Transverse colon (tissue), 4 donors: ENCODE measurements around the gene GOT1.

Experiments used
- CTCF ChIP-seq, 5 experiments: fragments of 200-600 bp in 3 of 5; fragments of 450-650 bp in 2 of 5; sonication (generic) in 3 of 5; IDR thresholded peaks; 1 replicate in 2 of 5; 2 replicates in 3 of 5; pipeline ENCODE4 v1.5.1; 2016 to 2017; ENCODE audit warnings: antibody characterized with exemption in 5 of 5, inconsistent platforms in 3 of 5, mild to moderate bottlenecking in 2 of 5, moderate library complexity in 1 of 5
- POLR2AphosphoS5 ChIP-seq, 3 donors: sonication (generic); formaldehyde crosslinking; IDR thresholded peaks; one replicate each; pipeline ENCODE4 v1.6.1; 2016; ENCODE audit warnings: antibody characterized with exemption in 3 of 3

GRCh38 chr10:99372546-99373271, 57.7 kb downstream of the GOT1 start:
- TF ChIP-seq CTCF (IDR thresholded peaks at IDR 0.05) = no peak
- no peak for TF ChIP-seq POLR2AphosphoS5 (IDR thresholded peaks at IDR 0.05)
